ENCODE data around the gene FAM32A. TPM values are rescaled to one million over a fixed set of nuclear protein-coding genes. Genes with fewer than 3 reads are reported as not detected.

FAM32A gene
- 156 and 192 TPM in 2 replicates for polyA plus RNA-seq (2012; rRNA removed)
- polyA plus RNA-seq (2012; cell fraction: cytosol; rRNA removed) = 192 and 201 TPM in 2 replicates
- 107 and 115 TPM in 2 replicates for polyA plus RNA-seq (2012; cell fraction: nucleus; rRNA removed)

DNA sequence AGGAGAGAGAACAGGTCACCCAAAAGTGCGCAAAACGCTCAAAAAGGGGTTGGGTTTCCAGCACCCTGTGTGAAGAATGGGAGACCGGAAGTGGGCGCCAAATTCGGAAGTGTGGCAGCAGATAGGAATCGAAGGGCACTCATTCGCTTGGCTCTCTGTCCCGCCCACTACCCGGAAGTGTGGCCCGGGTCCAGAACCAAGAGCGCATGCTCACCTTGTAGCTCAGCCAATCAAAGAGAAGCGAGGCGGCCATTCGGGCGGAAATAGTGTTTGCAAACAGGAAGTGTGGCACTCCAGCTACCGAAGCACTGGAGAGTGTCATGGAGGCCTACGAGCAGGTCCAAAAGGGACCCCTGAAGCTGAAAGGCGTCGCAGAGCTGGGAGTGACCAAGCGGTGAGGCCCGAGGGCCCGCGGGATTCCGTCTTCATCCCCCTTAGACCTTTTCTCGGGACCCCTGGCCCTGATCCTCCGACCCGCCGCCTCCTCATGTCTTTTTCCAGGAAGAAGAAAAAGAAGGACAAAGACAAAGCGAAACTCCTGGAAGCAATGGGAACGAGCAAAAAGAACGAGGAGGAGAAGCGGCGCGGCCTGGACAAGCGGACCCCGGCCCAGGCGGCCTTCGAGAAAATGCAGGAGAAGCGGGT lies at the start of gene FAM32A:
Gene FAM32A, plus strand, starts transcription at position 288 of the 645 bp plus-strand sequence. Its CDS starts 33 bp downstream, at position 321.
- Histone ChIP-seq H3K27ac (ENCODE audit: low read depth in 2 of 2, low read length in 1 of 2) (peak within 1 kb of the TSS; percentile 77 to 80), H3K9ac (peak within 1 kb of the TSS; percentile 95), H3K9me2 (no peaks in the 10 kb centered on the region), H3K79me2 (ENCODE audit: insufficient read depth) (peaks cover 45% of the 10 kb centered on the region), H3K4me1 (ENCODE audit: control insufficient read depth in 1 of 2, insufficient read depth in 2 of 2, low read depth in 1 of 2, low read length in 1 of 2) (peaks cover 3 to 7% of the 10 kb centered on the region in 2 experiments; a peak in 2 of 4 replicates), H3K36me3 (replicated peaks in 1 of 2; ENCODE audit: control insufficient read depth in 1 of 2, insufficient read depth in 2 of 2, low read length in 1 of 2) (peaks cover 16 to 18% of the 10 kb centered on the region in 2 experiments), H2AFZ (ENCODE audit: low read depth) (peak within 1 kb of the TSS; percentile 97), H3K27me3 (ENCODE audit: insufficient read depth) (no peaks in the 10 kb centered on the region), H3K9me3 (no peaks in the 10 kb centered on the region), H3F3A (replicated peaks; ENCODE audit: insufficient read depth) (peaks cover 15% of the 10 kb centered on the region), H3K4me3 (ENCODE audit: low read depth in 2 of 2, low read length in 1 of 2) (peak within 1 kb of the TSS; percentile 73 to 99), H4K20me1 (ENCODE audit: insufficient read depth) (0 out of 2 replicates have a peak, but pooled peaks cover 5% of the 10 kb centered on the region), H3K4me2 (peak within 1 kb of the TSS; percentile 92)
- ChIA-PET CTCF (interaction anchor here (0.7 to 4.2 kb wide), 10 partner anchors 9 to 555 kb away, joined by 3 to 26 read pairs (median 5); partner anchors contain the start of genes AP1M1 and HSH2D), POLR2A (interaction anchor here (0.7 to 3.1 kb wide), 7 partner anchors 10 to 387 kb away, joined by 3 to 18 read pairs (median 4); partner anchors contain the start of genes AP1M1, SLC35E1 and TPM4)
- peak; percentile 96 for DNase-seq
- under 1% methylated on average over 39 of the region's 39 CpGs for whole genome bisulfite sequencing (ENCODE audit: low lambda C conversion rate)
- TF ChIP-seq RAD21 (IDR thresholded peaks at IDR 0.05; ENCODE audit: low read length) (no peak), MXI1 (IDR thresholded peaks at IDR 0.05; ENCODE audit: low read depth, low read length) (peak; percentile 67; the same call in 1 of the 2 replicates), FOXJ3 (CRISPR knock-in tag; IDR thresholded peaks at IDR 0.05) (no peak), ELF1 (IDR thresholded peaks at IDR 0.05) (peak; percentile 98), GATA2 (CRISPR knock-in tag; IDR thresholded peaks at IDR 0.05) (peak; percentile 89), YY1 (IDR thresholded peaks at IDR 0.05; ENCODE audit: low read depth) (peak; percentile 93), NFIC (IDR thresholded peaks at IDR 0.05; ENCODE audit: borderline replicate concordance) (no peak), TCF12 (IDR thresholded peaks at IDR 0.05) (no peak), CHD2 (IDR thresholded peaks at IDR 0.05; ENCODE audit: low read length, partially characterized antibody) (peak; percentile 68), RCOR1 (IDR thresholded peaks at IDR 0.05; ENCODE audit: low read length) (no peak), NRF1 (IDR thresholded peaks at IDR 0.05; ENCODE audit: low read depth, low read length) (peak; percentile 88), SIN3A (IDR thresholded peaks at IDR 0.05; ENCODE audit: borderline replicate concordance, low read depth, low read length) (no peak), POLR2AphosphoS5 (IDR thresholded peaks at IDR 0.05; ENCODE audit: low read depth, low read length) (peak; percentile 87), FOXM1 (IDR thresholded peaks at IDR 0.05; ENCODE audit: low read depth) (no peak), FOSL2 (IDR thresholded peaks at IDR 0.05; ENCODE audit: borderline replicate concordance, low read depth) (no peak), TAF1 (IDR thresholded peaks at IDR 0.05; ENCODE audit: borderline replicate concordance, low read depth, low read length) (peak; percentile 85), RFX5 (IDR thresholded peaks at IDR 0.05; ENCODE audit: low read length) (no peak), EP300 (IDR thresholded peaks at IDR 0.05; ENCODE audit: borderline replicate concordance in 1 of 2, low read depth in 1 of 2, low read length in 1 of 2) (no peak), EZH2phosphoT487 (IDR thresholded peaks at IDR 0.05; ENCODE audit: borderline replicate concordance, low read depth) (no peak), RXRA (IDR thresholded peaks at IDR 0.05; ENCODE audit: borderline replicate concordance, low read depth) (no peak), JUND (IDR thresholded peaks at IDR 0.05) (no peak)
- TF ChIP-seq, protein P1, sequence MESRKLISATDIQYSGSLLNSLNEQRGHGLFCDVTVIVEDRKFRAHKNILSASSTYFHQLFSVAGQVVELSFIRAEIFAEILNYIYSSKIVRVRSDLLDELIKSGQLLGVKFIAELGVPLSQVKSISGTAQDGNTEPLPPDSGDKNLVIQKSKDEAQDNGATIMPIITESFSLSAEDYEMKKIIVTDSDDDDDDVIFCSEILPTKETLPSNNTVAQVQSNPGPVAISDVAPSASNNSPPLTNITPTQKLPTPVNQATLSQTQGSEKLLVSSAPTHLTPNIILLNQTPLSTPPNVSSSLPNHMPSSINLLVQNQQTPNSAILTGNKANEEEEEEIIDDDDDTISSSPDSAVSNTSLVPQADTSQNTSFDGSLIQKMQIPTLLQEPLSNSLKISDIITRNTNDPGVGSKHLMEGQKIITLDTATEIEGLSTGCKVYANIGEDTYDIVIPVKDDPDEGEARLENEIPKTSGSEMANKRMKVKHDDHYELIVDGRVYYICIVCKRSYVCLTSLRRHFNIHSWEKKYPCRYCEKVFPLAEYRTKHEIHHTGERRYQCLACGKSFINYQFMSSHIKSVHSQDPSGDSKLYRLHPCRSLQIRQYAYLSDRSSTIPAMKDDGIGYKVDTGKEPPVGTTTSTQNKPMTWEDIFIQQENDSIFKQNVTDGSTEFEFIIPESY (IDR thresholded peaks at IDR 0.05; ENCODE audit: borderline replicate concordance, low read depth) = no peak
- TF ChIP-seq, protein P2, sequence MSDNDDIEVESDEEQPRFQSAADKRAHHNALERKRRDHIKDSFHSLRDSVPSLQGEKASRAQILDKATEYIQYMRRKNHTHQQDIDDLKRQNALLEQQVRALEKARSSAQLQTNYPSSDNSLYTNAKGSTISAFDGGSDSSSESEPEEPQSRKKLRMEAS (IDR thresholded peaks at IDR 0.05; ENCODE audit: low read depth) = peak; percentile 75; the same call in 1 of the 2 replicates
- TF ChIP-seq, protein P3, sequence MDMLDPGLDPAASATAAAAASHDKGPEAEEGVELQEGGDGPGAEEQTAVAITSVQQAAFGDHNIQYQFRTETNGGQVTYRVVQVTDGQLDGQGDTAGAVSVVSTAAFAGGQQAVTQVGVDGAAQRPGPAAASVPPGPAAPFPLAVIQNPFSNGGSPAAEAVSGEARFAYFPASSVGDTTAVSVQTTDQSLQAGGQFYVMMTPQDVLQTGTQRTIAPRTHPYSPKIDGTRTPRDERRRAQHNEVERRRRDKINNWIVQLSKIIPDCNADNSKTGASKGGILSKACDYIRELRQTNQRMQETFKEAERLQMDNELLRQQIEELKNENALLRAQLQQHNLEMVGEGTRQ (IDR thresholded peaks at IDR 0.05; ENCODE audit: borderline replicate concordance, low read depth, low read length) = no peak
- TF ChIP-seq, protein P4, sequence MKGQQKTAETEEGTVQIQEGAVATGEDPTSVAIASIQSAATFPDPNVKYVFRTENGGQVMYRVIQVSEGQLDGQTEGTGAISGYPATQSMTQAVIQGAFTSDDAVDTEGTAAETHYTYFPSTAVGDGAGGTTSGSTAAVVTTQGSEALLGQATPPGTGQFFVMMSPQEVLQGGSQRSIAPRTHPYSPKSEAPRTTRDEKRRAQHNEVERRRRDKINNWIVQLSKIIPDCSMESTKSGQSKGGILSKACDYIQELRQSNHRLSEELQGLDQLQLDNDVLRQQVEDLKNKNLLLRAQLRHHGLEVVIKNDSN (IDR thresholded peaks at IDR 0.05; ENCODE audit: borderline replicate concordance, low read depth) = no peak
- TF ChIP-seq, protein P5, sequence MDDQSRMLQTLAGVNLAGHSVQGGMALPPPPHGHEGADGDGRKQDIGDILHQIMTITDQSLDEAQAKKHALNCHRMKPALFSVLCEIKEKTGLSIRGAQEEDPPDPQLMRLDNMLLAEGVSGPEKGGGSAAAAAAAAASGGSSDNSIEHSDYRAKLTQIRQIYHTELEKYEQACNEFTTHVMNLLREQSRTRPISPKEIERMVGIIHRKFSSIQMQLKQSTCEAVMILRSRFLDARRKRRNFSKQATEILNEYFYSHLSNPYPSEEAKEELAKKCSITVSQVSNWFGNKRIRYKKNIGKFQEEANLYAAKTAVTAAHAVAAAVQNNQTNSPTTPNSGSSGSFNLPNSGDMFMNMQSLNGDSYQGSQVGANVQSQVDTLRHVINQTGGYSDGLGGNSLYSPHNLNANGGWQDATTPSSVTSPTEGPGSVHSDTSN (IDR thresholded peaks at IDR 0.05) = no peak
- TF ChIP-seq, protein P6, sequence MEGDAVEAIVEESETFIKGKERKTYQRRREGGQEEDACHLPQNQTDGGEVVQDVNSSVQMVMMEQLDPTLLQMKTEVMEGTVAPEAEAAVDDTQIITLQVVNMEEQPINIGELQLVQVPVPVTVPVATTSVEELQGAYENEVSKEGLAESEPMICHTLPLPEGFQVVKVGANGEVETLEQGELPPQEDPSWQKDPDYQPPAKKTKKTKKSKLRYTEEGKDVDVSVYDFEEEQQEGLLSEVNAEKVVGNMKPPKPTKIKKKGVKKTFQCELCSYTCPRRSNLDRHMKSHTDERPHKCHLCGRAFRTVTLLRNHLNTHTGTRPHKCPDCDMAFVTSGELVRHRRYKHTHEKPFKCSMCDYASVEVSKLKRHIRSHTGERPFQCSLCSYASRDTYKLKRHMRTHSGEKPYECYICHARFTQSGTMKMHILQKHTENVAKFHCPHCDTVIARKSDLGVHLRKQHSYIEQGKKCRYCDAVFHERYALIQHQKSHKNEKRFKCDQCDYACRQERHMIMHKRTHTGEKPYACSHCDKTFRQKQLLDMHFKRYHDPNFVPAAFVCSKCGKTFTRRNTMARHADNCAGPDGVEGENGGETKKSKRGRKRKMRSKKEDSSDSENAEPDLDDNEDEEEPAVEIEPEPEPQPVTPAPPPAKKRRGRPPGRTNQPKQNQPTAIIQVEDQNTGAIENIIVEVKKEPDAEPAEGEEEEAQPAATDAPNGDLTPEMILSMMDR (IDR thresholded peaks at IDR 0.05) = no peak; the same call in 1 of the 2 replicates

Data from SK-N-SH (cell line).